Measurements from ENCODE around the gene IFI27. TPM values are rescaled to one million over a fixed set of nuclear protein-coding genes. Genes with fewer than 3 reads are reported as not detected.

IFI27 gene
- total and polyA plus RNA-seq, 10 of the 15 experiments (the other 5 are each of a cell fraction or from before 2014, with no cell fraction given): 1.1 to 45.5 (median 3.3) TPM

- in situ Hi-C loops (cut with MboI) (no loop called here), intact Hi-C loops (cut with micrococcal nuclease; ENCODE audit: unreplicated experiment) (no loop called here)
- Histone ChIP-seq H4K20me1 (ENCODE audit: control insufficient read depth, insufficient read depth) (no peaks in the 10 kb centered on the region), H3K4me1 (ENCODE audit: control insufficient read depth, insufficient read depth, low read length) (no peaks in the 10 kb centered on the region), H3K9me3 (replicated peaks; ENCODE audit: control insufficient read depth, insufficient read depth, low read length) (no peaks in the 10 kb centered on the region), H3K27me3 (replicated peaks in 1 of 2; ENCODE audit: control insufficient read depth in 2 of 2, insufficient read depth in 2 of 2, low read length in 1 of 2) (no peaks in the 10 kb centered on the region), H3K36me3 (ENCODE audit: control insufficient read depth in 2 of 2, insufficient read depth in 2 of 2, low read length in 1 of 2) (no peaks in the 10 kb centered on the region), H3K4me2 (ENCODE audit: control insufficient read depth, insufficient read depth) (no peak overlapping the region), H3K9ac (ENCODE audit: control insufficient read depth, insufficient read depth, low read length) (no peak overlapping the region), H3K79me2 (ENCODE audit: control insufficient read depth, insufficient read depth, low read length) (no peaks in the 10 kb centered on the region), H2AFZ (ENCODE audit: control insufficient read depth, low read depth, low read length) (no peak overlapping the region), H3K27ac (ENCODE audit: control insufficient read depth, insufficient read depth) (no peak overlapping the region), H3K4me3 (no peak overlapping the region)
- FAIRE-seq: no peak
- ChIA-PET SMC1A (ENCODE audit: uncharacterized antibody, unreplicated experiment) (interaction anchor here (0.8 to 0.9 kb wide), 3 partner anchors 11 to 68 kb away, joined by 3 read pairs; no protein-coding TSS in a partner anchor), POLR2A (no interaction called here), RAD21 (ENCODE audit: unreplicated experiment) (no interaction called here), CTCF (interaction anchor here (0.6 to 1.1 kb wide), 3 partner anchors 27 to 449 kb away, joined by 3 to 4 read pairs (median 3); no protein-coding TSS in a partner anchor)
- no peak for DNase-seq (ENCODE audit: low read depth, low spot score)
- no TSS peak for BruUV-seq (replicated peaks)
- ATAC-seq: no peak
- WGBS (ENCODE audit: insufficient coverage, insufficient replicate concordance, low lambda C conversion rate, missing lambda C conversion rate): 87% methylated on average over 10 of the region's 10 CpGs
- TF ChIP-seq ZNF622 (IDR thresholded peaks at IDR 0.05): no peak
- TF ChIP-seq ZBTB40 (IDR thresholded peaks at IDR 0.05; ENCODE audit: borderline replicate concordance): no peak
- TF ChIP-seq USF1 (IDR thresholded peaks at IDR 0.05; ENCODE audit: borderline replicate concordance, extremely low read length, insufficient read depth, low read depth, low read length): no peak
- TF ChIP-seq TBL1XR1 (IDR thresholded peaks at IDR 0.05; ENCODE audit: low read depth, low read length): no peak
- no peak for TF ChIP-seq HSF1 (IDR thresholded peaks at IDR 0.05; ENCODE audit: low read depth, low read length)
- no peak for TF ChIP-seq SUZ12 (IDR thresholded peaks at IDR 0.05; ENCODE audit: unreplicated experiment)
- no peak for TF ChIP-seq SRF (IDR thresholded peaks at IDR 0.05; ENCODE audit: low read depth in 2 of 2, low read length in 2 of 2)
- TF ChIP-seq EP300 (IDR thresholded peaks at IDR 0.05; ENCODE audit: borderline replicate concordance in 1 of 2, control insufficient read depth in 1 of 2, low read depth in 2 of 2, low read length in 2 of 2): no peak
- TF ChIP-seq RUNX3 (IDR thresholded peaks at IDR 0.05; ENCODE audit: low read length): no peak
- no peak for TF ChIP-seq NR2C2 (IDR thresholded peaks at IDR 0.05; ENCODE audit: borderline replicate concordance, control insufficient read depth, insufficient read length, low read depth)
- no peak for TF ChIP-seq ZBTB11 (CRISPR knock-in tag; IDR thresholded peaks at IDR 0.05)
- no peak for TF ChIP-seq CREM (IDR thresholded peaks at IDR 0.05; ENCODE audit: low read depth)
- no peak for TF ChIP-seq YY1 (IDR thresholded peaks at IDR 0.05; ENCODE audit: low read depth, low read length)
- no peak for TF ChIP-seq EGR1 (IDR thresholded peaks at IDR 0.05; ENCODE audit: borderline replicate concordance in 1 of 2, low read depth in 2 of 2, low read length in 2 of 2)
These were observed 5.8 kb upstream of the IFI27 start for GRCh38 chr14:94104731-94105130.
